Raji (cell line): ENCODE data around the gene BBS1.

ENCODE experiments used
- POLR2A ChIP-seq: IDR thresholded peaks from 2 replicates; pipeline ENCODE4 v1.6.1; 2011; ENCODE audit warnings: low read depth, low read length, control low read depth; ENCODE audit not compliant: insufficient read depth

The BBS1 gene

DNA sequence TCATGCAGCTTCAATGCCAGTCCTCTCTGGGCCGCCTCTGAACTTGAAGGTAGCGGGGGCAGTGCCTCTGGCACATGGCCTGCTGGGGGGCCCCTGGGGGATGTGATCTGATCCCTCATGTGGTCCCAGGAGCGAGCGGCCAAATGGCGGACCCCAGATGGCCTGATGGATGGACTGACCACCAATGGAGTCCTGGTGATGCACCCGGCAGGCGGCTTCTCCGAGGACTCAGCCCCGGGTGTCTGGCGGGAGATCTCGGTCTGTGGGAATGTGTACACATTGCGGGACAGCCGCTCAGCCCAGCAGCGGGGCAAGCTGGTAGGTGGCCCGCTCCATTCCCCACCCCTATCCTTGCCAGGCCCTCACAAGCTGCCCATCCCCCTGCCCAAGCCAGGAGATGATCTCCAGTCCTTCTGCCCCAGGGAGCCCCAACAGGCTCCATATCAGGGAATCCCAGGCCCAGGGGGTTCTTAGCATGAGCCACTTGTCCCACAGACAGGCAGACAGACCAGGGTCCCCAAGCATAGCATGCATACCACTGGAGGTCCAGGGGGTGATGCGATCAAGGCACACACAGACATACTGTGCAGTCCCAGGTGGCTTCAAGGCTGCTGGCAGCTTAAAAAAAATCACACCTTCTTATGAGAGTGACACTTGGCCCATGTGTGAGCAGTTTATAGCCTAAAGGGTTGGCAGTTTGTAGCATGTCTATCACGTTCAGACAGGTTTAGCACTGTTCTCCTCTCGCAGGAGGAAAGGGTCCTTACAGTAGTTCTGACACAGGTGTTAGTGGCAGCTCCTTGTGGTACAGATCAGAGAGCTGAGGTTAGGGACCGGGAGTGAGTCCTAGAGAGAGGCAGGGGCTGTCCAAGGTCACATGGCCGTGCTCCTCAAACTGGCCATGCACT is 36.6 kb upstream of the BBS1 start:
- TF ChIP-seq POLR2A, result 0 out of 2 replicates have a peak, but pooled peaks have one; percentile 18

DNA sequence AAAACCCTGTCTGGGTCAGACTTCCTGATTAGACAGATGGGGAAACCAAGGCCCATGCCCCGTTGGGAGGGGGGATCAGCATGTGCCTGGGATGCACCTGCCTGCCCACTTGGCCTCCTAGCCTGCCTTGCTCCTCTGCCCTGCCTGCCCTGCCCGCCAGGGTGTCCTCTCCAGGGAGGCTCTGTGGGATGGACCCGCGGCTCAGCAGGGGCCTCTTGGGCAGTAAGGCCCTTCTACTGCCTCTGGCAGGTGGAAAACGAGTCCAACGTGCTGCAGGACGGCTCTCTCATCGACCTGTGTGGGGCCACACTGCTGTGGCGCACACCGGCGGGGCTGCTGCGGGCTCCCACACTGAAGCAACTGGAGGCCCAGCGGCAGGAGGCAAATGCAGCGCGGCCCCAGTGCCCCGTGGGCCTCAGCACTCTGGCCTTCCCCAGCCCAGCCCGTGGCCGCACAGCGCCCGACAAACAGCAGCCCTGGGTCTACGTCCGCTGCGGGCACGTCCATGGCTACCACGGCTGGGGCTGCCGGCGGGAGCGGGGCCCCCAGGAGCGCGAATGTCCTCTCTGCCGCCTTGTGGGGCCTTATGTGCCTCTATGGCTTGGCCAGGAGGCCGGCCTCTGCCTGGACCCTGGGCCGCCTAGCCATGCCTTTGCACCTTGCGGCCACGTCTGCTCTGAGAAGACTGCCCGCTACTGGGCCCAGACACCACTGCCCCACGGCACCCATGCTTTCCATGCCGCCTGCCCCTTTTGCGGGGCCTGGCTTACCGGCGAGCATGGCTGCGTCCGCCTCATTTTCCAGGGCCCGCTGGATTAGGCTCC is 34.9 kb upstream of the BBS1 start:
- peak; percentile 12; the same call in 1 of the 2 replicates for TF ChIP-seq POLR2A

DNA sequence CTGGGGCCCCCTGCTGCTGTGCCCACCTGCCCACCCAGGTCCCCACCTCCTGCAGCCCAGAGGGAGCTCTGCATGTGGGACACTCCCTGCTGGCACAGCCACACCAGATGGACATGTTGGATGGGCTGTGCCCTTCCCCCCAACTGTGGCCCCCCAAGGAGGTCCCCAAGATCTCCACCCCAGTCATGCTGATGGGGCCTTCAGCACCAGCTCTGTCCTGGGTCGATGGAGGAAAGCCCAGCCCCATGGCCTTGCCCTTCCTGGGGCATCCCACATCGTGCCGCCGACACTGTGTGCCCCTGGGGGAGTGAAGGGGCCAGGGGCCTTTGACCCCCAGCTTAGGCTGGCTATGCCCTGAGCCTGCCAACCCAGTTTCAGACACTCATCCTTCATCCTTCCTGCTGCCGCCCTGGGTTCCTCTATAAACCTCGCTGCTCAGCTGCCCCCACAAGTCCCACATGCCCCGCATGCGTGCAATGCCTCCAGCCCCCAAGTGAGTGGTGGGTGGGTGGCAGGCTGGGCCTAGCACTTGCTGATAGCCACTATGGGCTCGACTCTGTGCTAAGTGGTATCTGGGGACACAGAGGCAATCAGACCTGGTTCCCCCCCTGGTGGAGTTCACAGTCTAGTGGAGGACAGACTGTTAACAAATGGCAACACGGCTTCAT is 34.1 kb upstream of the BBS1 start:
- TF ChIP-seq POLR2A, result no peak; the same call in 1 of the 2 replicates

DNA sequence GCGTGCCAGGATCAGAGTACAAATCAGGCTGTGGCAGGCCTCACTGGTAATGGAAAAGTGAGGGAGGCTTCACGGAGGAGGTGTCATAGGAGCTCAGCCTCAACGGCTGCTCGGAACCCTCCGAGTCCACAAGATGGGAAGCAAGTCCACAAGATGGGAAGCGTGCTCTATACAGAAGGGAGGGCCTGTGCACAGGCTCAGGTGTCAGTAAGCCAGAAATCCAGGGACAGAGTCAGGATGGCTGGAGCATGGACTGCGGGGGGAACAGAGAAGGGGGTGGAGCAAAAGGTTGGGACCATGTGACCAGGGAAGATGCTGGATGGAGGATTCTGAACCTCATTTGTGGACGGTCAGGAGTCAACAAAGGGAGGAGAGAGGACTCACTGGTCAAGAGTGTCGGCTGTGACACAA is 33.6 kb upstream of the BBS1 start:
- no peak; the same call in 1 of the 2 replicates for TF ChIP-seq POLR2A

DNA sequence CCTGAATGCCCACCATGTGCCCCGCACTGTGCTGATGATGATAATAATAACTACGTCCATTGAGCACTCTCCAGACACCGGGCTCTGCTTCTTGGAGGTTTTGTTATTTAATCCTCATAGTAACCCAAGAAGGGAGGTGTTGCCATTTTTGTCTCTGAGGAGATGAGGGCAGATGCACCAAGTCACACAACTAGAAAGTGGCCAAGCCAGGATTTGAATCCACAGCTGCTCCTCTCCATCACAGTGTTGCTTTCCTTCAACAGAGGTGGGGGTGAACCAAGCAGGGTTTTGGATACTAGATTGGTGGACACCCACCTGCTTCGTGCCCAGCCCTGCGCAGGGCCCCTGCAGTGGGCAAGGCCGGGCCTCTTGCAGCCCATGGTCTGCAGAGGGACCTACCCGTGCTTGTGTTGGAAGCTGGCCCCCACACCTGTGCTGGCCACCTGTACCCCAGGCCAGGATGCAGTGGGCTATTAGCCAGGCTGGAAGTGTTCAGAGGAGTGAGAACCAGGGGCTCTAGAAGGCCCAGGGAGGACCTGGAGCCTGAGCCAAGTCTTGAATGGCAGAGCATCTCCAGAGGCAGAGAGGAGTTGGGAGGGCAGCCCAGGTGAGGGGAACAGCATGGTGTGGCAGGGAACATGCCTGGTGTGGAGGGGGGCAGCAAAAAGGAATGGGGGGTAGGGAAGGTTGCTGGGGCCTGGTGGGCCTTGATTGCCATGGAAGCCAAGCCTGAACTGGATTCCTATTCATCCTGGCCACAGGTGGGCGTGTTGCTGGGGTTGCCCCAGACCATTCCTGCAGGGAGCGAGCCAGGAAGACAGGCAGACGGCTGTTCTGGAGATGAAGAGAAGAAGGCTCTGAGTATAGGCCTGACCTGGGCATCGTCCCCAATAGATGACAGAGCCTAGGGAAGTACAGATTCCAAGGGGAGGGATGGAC is 32.9 kb upstream of the BBS1 start:
- TF ChIP-seq POLR2A, result no peak

DNA sequence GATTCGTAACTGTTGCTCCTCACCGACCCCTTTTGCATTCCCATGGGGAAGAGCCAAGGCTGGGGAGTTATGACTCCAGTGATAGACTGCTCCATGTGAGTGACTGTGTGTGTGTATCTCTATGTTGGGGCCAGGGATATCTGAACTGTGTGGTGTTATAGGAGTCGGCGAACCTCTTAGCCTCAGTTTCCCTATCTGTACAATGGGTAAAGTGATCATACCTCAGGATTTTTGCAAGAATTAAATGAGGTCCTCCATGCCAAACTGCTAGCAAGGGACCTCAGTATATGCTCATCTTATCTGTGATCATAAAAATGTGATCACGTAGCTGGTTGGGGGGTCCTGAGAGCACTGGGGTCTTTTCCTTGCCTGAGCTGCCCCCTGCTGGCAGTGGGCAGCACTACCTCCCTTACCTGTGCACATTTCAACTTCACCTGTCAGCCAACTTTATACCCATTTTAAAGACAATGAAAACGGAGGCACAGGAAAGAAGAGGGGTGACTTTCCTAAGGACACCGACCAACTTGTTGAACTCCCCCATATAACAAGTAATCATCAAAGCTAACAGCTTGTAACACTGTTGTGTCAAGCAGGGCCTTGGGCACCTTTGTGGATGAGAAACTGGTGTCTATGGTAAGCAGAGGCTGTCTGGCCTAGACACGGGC is 31.6 kb upstream of the BBS1 start:
- no peak for TF ChIP-seq POLR2A

DNA sequence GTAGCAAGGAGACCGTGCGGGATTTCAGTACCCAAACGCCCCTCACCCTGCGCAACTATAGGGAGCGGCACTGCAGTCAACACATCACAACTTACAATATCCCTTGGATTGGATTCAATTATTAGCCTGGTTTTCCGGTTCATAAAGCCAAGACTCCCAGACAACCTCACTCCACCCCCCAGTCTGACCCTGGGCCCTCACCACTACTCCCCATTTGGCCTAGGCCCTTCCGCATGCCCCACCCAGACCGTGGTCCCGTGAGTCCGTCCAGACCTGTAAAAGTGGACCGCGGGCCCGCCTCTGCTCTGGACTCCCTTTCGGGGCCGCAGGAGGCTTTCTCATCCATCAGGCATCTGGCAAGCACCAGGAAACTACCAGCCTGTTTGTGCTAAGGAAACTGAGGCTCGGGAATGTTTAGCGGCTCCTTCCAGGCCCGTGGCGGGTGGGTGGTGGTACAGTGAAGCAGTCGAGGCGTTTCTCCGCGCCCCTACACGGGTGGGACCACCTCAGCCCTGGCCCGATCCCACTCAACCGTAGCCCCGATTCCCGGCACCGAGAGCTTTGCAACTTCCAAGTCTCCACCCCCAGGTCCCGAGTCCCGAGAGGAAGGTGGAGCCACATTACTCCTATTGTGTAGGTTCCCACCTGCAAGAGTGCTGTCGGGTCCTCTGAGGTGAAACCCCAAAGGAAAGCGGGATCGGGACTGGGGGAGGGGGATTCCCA is 30.9 kb upstream of the BBS1 start:
- no peak for TF ChIP-seq POLR2A

DNA sequence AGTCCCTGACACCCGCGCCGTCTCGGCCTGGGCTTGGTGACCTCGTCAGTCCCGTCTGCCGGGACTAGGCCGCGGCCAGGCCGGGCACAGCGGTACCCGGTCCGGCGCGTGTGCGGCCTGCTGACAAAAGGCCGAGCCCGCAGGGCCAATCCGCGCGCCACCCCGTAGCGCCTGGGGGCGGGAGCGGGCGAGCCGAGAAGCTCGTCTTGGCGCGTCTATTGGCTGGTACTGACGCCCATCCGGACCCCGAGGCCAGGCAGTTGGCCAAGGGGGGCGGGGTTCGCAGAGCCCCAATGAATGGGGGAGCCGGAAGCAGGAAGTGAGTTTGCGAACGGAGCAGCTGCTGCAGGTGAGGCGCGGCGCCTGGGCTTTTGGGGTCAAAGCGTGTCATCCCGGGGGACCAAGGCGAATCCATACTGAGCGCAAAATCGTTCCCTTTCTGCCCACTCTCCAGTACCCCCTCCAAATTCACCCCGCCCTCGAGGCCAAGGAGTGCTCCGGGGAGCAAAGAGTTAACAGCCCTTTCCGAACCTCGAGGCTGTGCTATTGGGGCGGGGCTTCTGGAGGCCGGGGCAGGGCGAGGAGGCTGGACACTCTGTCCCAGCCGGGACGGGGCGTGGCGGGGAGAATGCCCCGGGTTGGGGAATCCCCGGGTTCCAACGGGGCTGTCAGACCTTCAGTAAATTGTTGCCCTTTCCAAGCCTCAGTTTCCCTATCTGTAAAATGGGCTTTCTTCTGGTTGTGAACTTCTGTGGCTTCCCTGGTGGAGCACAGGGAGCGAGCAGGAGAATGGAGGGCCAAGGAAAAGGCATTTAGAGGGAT is 30.1 kb upstream of the BBS1 start, which contains the start of gene DPP3:
Gene DPP3 (plus strand): TSS at position 318 of the 822 bp plus-strand sequence. CDS start 1,767 bp downstream, outside the sequence.
- TF ChIP-seq POLR2A, result peak; percentile 84

DNA sequence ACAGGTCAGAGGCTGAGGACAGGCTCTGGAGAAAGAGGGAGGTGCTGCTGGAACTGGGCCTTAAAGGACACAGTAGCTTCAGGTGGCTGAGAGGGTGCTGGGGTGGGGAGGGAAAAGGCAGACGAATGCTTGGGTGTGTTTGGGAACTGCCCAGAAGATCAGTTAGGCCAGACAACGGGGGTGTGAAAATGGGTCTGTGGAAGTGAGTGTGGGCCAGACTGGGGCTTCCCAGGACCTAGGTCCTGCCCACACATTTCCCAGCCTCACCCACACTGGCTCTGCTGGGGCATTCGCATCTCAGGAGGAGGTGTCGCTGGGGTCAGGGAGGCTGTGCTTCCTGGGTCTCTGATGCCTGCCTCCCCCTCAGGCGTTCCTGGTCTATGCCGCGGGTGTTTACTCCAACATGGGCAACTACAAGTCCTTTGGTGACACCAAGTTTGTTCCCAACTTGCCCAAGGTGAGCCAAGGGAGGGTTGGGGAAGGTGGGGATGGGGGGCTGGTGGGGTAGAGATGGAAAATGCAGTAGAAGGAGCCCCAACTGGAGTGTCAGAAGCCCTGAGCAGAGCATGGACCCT is 25.5 kb upstream of the BBS1 start:
- TF ChIP-seq POLR2A, result no peak

DNA sequence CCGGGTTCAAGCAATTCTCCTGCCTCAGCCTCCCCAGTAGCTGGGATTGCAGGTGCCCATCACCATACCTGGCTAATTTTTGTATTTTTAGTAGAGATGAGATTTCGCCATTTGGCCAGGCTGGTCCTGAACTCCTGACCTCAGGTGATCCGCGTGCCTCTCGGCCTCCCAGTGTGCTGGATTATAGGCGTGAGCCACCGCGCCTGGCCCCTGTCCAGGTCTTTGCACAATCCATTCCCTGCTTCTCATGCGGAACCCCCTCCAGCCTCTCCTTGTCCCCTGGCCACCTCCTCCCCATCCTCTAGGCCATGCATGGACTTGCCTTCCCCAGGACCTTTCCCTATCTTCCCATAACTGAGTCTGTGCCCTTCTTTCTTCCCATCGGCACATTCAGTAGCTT is 21.5 kb upstream of the BBS1 start:
- TF ChIP-seq POLR2A, result no peak

DNA sequence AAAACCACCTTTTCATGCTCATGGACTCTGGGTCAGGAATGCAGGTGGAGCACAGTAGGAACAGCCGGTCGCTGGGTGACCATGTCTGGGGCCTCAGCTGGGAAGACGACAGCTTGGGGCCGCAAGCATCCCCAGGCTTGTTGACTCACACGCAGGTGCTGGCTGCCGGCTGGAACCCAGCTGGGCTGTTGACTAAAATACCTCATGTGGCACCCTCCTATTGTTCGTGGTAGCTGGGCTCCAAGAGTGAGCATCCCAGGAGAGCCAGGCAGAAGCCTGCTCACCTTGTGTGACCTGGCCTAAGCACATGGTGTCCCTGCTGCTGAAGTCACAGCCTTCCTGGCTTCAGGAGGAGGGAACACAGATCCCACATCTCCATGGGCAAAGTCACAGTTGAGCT is 20.8 kb upstream of the BBS1 start:
- no peak for TF ChIP-seq POLR2A
